Duodenal mucosa (tissue), 2 donors: Measurements from ENCODE around the gene SHH.
"Not testable (repeated sequence)": the region's sequence is repeated elsewhere in the genome, so short reads cannot be mapped to it uniquely, and the experiment has no call there.

Experiments
- H3K27ac ChIP-seq: one replicate; pipeline ENCODE4 v1.7.0; 2013; ENCODE audit warnings: low read depth, low read length
- H3K27me3 ChIP-seq, 2 donors: one replicate each; pipeline ENCODE4 v1.7.0; 2013; ENCODE audit warnings: low read length in 2 of 2, control low read depth in 1 of 2; ENCODE audit not compliant: insufficient read depth in 2 of 2, control insufficient read depth in 1 of 2
- H3K36me3 ChIP-seq, 2 donors: one replicate each; pipeline ENCODE4 v1.7.0; 2013; ENCODE audit warnings: low read length in 2 of 2, control low read depth in 1 of 2; ENCODE audit not compliant: insufficient read depth in 2 of 2, control insufficient read depth in 1 of 2
- H3K4me1 ChIP-seq, 2 donors: one replicate each; pipeline ENCODE4 v1.7.0; 2013; ENCODE audit warnings: low read length in 2 of 2, control low read depth in 1 of 2; ENCODE audit not compliant: insufficient read depth in 2 of 2, control insufficient read depth in 1 of 2
- H3K4me3 ChIP-seq, 2 donors: one replicate each; pipeline ENCODE4 v1.7.0; 2013; ENCODE audit warnings: low read length in 2 of 2, low read depth in 1 of 2
- H3K9ac ChIP-seq, 2 donors: one replicate each; pipeline ENCODE4 v1.7.0; 2013; ENCODE audit warnings: low read length in 2 of 2, low read depth in 1 of 2
- H3K9me3 ChIP-seq, 2 donors: one replicate each; pipeline ENCODE4 v1.7.0; 2013; ENCODE audit warnings: low read length in 2 of 2, control low read depth in 1 of 2; ENCODE audit not compliant: control insufficient read depth in 1 of 2

SHH gene

DNA sequence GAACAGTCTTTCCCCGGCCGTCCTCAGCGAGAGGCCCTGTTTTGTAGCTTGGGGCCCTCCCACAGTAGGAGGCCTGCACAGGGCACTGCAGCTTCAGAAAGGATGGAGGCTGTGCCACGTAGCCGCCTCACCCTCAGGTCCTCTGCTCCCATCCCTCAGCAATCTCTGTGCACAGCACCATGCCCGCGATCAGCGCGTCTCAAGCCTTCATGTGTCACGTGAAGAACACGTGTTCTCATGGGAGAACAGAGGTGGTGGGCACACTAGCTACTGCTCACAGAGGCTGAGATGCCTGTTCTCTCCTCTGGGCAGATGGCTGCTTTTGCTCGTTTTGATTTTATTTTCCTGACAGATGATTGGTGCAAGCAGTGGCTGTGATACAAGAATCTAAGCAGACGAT, 8.5 kb upstream of the SHH start:
- Histone ChIP-seq H3K27ac (no peak overlapping the region), H3K9me3 (no peaks in the 10 kb centered on the region), H3K4me3 (no peak overlapping the region), H3K36me3 (no peaks in the 10 kb centered on the region), H3K9ac (no peak overlapping the region), H3K27me3 (no peaks in the 10 kb centered on the region), H3K4me1 (peaks cover 12 to 13% of the 10 kb centered on the region in 2 donors)

DNA sequence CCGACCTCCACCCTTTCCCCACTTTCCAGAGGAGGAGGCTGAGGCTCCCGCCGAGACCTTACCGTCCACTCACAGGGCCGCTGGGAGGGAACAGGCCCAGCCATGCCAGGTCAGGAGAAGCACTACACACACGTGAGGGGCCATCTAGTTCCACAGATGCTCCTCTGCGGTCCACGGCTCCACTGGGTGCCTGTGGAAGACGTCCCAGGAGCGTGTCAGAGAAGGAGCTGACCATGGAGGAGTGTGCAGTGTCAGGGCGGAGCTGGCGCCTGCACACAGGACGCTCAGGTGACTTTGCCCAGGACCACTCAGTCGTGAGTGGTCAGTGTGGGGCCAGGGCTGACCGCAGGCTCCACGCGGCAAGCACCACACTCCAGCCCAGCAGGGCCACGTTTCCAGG, 8.0 kb upstream of the SHH start:
- Histone ChIP-seq H3K4me3 (no peak overlapping the region), H3K36me3 (no peaks in the 10 kb centered on the region), H3K9ac (no peak overlapping the region), H3K4me1 (peaks cover 9 to 10% of the 10 kb centered on the region in 2 donors), H3K27ac (no peak overlapping the region), H3K9me3 (no peaks in the 10 kb centered on the region), H3K27me3 (no peaks in the 10 kb centered on the region)

DNA sequence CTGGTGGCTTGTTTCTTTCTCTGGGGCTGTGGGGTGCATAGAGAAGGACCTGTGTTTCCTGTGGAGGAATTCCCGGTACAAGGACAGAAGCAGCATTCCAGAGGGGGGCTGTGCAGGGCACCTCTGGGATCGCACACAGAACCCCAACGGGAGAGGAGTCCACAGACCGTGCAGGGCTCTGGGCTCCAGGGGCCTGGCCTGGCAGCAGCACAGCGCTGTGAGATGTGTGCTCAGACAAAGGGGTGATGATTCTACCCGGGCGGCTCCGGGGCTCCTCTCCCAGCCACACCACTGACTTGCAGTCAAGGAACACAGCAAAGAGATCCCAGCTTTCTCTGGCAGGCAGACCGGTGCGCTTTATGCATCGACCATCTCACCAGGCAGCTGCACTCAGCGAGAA, 6.9 kb upstream of the SHH start:
- no peak overlapping the region for H3K9ac ChIP-seq
- H3K36me3 ChIP-seq = no peaks in the 10 kb centered on the region
- H3K4me1 ChIP-seq = peaks cover 0 to under 1% of the 10 kb centered on the region in 2 donors
- no peak overlapping the region for H3K4me3 ChIP-seq
- H3K9me3 ChIP-seq = no peaks in the 10 kb centered on the region
- peaks cover 0 to 2% of the 10 kb centered on the region in 2 donors for H3K27me3 ChIP-seq
- H3K27ac ChIP-seq = no peak overlapping the region

DNA sequence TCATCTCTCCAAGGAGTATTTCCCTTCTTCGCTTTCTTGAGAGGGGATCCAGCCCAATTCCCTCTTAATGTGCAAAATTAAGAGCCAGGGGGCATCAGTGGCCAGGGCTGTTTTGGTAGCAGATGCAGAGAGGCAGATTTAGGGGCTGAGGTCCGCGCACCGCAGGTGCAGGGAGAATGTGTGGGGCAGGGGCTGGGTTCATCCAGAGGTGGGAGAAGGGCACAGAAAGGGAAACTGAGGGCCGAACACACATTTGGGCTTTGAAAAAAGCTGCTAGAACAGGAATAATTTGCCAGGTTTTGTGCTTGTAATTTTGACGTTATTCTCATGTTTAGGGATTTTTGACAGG, 6.5 kb upstream of the SHH start:
- Histone ChIP-seq H3K4me3 (no peak overlapping the region), H3K9ac (no peak overlapping the region), H3K27me3 (peaks cover 3 to 6% of the 10 kb centered on the region in 2 donors), H3K4me1 (no peaks in the 10 kb centered on the region), H3K36me3 (no peaks in the 10 kb centered on the region), H3K9me3 (no peaks in the 10 kb centered on the region), H3K27ac (no peak overlapping the region)

DNA sequence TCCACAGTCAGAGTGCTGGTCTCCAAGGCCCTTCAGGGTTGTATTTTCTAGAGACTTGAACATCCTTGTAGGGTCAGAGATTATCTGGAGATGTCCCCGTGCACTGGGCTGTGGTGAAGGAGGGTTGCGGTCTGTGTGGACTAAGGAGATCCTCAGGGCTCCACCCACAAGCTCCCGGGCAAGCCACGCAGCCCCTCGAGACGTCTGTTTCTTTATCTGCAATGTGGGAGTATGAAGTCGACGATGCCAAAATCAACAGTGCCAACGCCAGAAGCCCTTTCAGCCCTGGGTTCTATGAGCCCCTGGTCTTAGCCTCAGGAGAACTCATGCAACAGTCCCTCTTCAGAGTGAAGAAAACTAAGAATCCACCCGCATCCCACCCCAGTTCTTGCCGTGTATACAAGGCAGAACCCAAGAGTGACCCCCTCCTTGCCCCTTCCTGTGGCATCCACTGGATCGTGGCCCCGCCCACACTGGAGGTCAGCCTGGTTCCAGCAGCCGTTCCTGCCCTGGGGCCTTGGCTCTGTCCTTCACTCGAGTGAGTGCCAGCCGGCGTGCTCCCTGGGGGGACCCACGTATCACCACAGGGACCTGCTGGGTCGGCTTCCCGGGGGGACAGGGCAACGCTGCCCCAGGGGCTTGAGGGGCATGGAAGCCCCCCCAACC, 6.0 kb upstream of the SHH start:
- Histone ChIP-seq H3K4me3 (no peak overlapping the region), H3K4me1 (no peaks in the 10 kb centered on the region), H3K27ac (no peak overlapping the region), H3K27me3 (peaks cover 8 to 11% of the 10 kb centered on the region in 2 donors), H3K36me3 (no peaks in the 10 kb centered on the region), H3K9ac (no peak overlapping the region), H3K9me3 (no peaks in the 10 kb centered on the region)

DNA sequence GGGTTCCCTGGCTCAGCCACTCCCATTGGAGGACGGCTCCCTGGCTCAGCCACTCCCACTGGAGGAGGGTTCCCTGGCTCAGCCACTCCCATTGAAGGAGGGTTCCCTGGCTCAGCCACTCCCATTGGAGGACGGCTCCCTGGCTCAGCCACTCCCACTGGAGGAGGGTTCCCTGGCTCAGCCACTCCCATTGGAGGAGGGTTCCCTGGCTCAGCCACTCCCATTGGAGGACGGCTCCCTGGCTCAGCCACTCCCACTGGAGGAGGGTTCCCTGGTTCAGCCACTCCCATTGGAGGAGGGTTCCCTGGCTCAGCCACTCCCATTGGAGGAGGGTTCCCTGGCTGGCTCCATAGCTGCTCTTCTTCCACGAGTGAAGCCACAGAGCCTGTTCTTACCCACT, 5.3 kb upstream of the SHH start:
- not testable (repeated sequence) for H3K4me1 ChIP-seq, H3K9me3 ChIP-seq, H3K36me3 ChIP-seq, H3K27ac ChIP-seq, H3K4me3 ChIP-seq, H3K9ac ChIP-seq
- H3K27me3 ChIP-seq = peaks cover 15 to 18% of the 10 kb centered on the region in 2 donors

DNA sequence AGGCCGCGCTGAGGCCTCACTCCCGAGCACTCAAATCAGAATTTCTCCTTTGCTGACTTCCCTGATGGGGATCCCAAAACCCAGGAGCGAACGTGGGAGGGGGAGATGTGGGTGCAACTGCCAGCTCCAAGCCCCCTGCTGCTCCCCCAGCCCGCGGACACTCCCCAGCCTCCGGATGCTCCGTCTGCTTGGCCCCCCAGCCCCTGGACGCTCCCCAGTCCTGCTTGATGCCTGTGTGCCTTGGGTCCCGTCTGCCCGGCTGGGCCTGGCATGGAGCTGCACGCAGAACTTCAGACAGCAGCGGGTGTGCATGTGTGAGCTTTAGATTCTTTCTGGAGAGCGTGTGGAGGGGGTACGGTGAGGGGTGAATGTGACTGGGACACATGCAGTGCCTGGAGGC, 4.7 kb upstream of the SHH start:
- Histone ChIP-seq H3K9me3 (no peaks in the 10 kb centered on the region), H3K9ac (no peak overlapping the region), H3K4me3 (no peak overlapping the region), H3K4me1 (peaks cover 2 to 4% of the 10 kb centered on the region in 2 donors), H3K36me3 (no peaks in the 10 kb centered on the region), H3K27ac (no peak overlapping the region), H3K27me3 (peaks cover 20 to 24% of the 10 kb centered on the region in 2 donors)

DNA sequence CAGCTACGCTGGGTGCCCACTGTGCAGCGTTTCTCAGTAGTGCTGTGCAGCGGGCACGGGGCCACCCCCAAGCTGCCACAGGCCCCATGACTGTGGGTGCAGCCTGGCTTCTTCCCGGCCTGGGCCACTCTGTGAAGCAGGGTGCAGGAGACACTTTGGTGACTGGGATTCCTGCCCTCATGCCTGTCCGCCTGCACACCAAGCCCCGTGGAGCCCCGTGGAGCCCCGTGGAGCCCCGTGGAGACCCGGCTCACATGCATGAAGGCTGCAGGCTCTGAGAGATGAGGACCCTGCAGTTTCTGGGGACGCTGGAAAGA, 3.9 kb upstream of the SHH start:
- no peak overlapping the region for H3K9ac ChIP-seq
- no peaks in the 10 kb centered on the region for H3K36me3 ChIP-seq
- H3K9me3 ChIP-seq = no peaks in the 10 kb centered on the region
- no peak overlapping the region for H3K27ac ChIP-seq
- H3K27me3 ChIP-seq = peaks cover 29 to 32% of the 10 kb centered on the region in 2 donors
- H3K4me3 ChIP-seq = no peak overlapping the region
- H3K4me1 ChIP-seq = peaks cover 10 to 13% of the 10 kb centered on the region in 2 donors

DNA sequence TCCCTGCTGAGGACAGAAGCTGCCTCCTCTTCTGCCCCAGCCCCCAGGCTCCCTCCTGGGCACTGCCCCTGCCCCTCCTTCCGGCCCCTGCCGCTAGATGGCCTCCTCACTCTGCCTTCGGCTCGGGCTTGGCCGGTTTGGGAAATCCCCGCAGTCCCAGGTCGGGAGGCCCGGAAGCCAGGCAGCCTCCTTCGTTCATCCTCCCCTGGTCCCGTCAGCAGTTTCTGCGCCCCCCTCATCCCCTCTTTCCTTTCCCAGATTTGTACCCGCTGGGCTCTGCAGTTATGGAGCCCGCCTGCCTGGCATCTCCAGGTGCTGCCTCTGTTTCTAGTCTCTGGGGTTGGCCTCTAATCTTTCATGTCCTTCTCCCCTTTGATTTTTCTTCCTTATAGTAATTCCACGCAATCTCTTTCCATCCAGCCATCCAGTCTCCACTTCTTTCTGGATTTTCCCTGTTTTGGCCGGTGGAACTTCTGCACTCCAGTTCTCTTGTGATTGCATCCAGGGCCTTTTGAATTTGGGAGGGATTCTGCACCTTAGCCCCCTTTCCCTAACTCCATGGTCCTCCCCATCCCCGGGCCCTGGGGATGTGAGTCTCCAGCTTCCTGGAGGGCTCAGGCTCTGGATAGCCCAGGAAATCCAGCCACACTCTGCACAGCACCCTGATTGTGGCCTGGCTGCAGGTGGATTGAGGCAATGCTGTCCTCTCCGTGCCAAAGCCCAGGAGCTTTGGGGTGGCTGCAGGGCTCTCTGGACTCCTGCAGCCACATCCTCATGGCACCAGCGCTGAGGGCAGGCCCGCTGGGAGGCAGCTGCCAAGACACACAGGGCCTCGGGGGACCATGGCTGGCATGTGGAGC, 3.3 kb upstream of the SHH start:
- H3K4me3 ChIP-seq = no peak overlapping the region
- no peak overlapping the region for H3K27ac ChIP-seq
- no peaks in the 10 kb centered on the region for H3K36me3 ChIP-seq
- H3K27me3 ChIP-seq = peaks cover 34 to 38% of the 10 kb centered on the region in 2 donors
- no peaks in the 10 kb centered on the region for H3K9me3 ChIP-seq
- peaks cover 10 to 16% of the 10 kb centered on the region in 2 donors for H3K4me1 ChIP-seq
- no peak overlapping the region for H3K9ac ChIP-seq

DNA sequence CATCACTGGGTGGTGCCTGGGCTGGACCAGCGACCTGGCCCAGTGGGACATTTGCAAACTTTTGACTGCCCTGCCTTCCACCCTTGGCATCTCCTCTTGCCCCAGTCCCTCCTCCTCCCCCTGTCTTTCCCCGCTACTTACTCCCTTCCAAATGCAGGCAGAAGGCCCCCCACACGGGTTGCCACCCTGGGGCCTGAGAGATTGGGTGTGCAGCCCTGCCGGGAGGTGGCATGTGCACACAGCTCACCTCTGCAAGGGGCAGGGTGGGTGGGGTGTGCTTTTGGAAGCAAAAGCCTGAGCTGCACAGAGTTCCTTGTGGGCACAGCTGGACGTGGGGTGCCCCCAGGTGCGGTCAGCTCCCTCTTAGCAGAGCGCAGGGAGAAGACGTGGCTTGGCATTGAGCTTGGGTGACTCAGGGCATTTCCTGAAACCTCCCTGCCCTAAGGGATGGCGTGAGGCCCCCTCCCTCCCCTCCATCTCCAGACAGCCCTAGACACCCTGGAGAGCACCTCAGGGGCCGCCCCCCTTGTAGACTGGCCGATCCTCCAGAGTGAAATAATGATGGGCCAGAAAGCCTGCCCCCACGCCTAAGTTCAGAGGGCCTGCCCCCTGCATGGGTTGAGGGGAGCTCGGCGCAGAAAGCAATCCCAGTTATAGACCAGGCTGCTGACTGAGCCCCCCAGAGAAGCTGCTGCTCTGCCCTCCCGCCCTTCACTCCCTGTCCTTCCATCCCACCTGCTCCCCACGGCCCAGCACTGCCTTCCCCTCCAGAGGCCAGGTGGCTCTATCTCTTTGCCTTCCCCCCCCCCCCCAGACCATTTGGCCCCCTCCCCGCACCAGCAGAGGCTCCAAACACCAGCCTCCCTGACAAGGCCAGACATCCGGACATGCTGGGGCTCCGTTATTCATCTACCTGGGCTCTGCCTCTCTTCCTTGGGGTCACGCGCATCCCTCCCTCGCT, 2.3 kb upstream of the SHH start:
- Histone ChIP-seq H3K27me3 (peaks cover 42 to 45% of the 10 kb centered on the region in 2 donors), H3K4me3 (no peak overlapping the region), H3K27ac (no peak overlapping the region), H3K9ac (no peak overlapping the region), H3K9me3 (no peaks in the 10 kb centered on the region), H3K4me1 (peaks cover 17 to 18% of the 10 kb centered on the region in 2 donors), H3K36me3 (no peaks in the 10 kb centered on the region)
